Smooth muscle cell (in vitro differentiated cells): ENCODE measurements around the gene SHB. TPM values are rescaled to one million over a fixed set of nuclear protein-coding genes. Genes with fewer than 3 reads are reported as not detected.

Experiments used
- DNase-seq: peaks from one replicate; lab custom pipeline; 2025; ENCODE audit not compliant: unreplicated experiment; lab: John Stamatoyannopoulos, UW
- H2AFZ ChIP-seq: fragments of 200-600 bp; sonication (generic); 2 replicates; pipeline ENCODE4 v1.6.0; 2016; ENCODE audit warnings: antibody characterized with exemption, low read depth, mild to moderate bottlenecking
- H3F3A ChIP-seq: fragments of 200-600 bp; sonication (generic); 2 replicates; pipeline ENCODE4 v1.6.0; 2017; ENCODE audit warnings: antibody characterized with exemption, low read depth
- H3K27ac ChIP-seq: fragments of 200-600 bp; sonication (generic); 2 replicates; pipeline ENCODE4 v1.5.1; 2016; ENCODE audit warnings: low read depth, mild to moderate bottlenecking
- H3K27me3 ChIP-seq: fragments of 200-600 bp; sonication (generic); 2 replicates; pipeline ENCODE4 v1.6.1; 2016; ENCODE audit warnings: low read depth, mild to moderate bottlenecking
- H3K36me3 ChIP-seq: fragments of 200-600 bp; sonication (generic); 2 replicates; pipeline ENCODE4 v1.5.1; 2016; ENCODE audit warnings: low read depth
- H3K4me1 ChIP-seq: fragments of 200-600 bp; sonication (generic); 2 replicates; pipeline ENCODE4 v1.5.1; 2016; ENCODE audit warnings: low read depth
- H3K4me2 ChIP-seq: fragments of 200-600 bp; sonication (generic); 2 replicates; pipeline ENCODE4 v1.6.0; 2016; ENCODE audit warnings: mild to moderate bottlenecking
- H3K4me3 ChIP-seq: fragments of 200-600 bp; sonication (generic); 2 replicates; pipeline ENCODE4 v1.5.1; 2016; ENCODE audit warnings: mild to moderate bottlenecking
- H3K79me2 ChIP-seq: fragments of 200-600 bp; sonication (generic); 2 replicates; pipeline ENCODE4 v1.6.0; 2016; ENCODE audit warnings: low read depth, mild to moderate bottlenecking
- H3K9ac ChIP-seq: fragments of 200-600 bp; sonication (generic); 2 replicates; pipeline ENCODE4 v1.6.0; 2016; ENCODE audit warnings: low read depth
- H3K9me3 ChIP-seq: fragments of 200-600 bp; sonication (generic); replicated peaks from 2 replicates; pipeline ENCODE4 v1.5.1; 2016; ENCODE audit warnings: low read depth
- H4K20me1 ChIP-seq: fragments of 200-600 bp; sonication (generic); 2 replicates; pipeline ENCODE4 v1.6.0; 2016; ENCODE audit warnings: low read depth
- CTCF ChIP-seq: fragments of 200-600 bp; sonication (generic); IDR thresholded peaks from 2 replicates; pipeline ENCODE4 v1.5.1; 2017; ENCODE audit warnings: borderline replicate concordance, mild to moderate bottlenecking, antibody characterized with exemption; ENCODE audit not compliant: insufficient read depth, poor library complexity, severe bottlenecking
- WGBS: methylation state at CpG from one replicate; pipeline ENCODE4 v1.1.7; 2016; ENCODE audit warnings: low lambda C conversion rate; 5-methylcytosine and 5-hydroxymethylcytosine counted together
- polyA plus RNA-seq: library from polyadenylated mRNA; unstranded; fragments of >200 nt; fragmentation: Nextera tagmentation; extraction: Ambion mirVana; gene quantifications from 2 replicates; pipeline ENCODE4 v1.2.1, GENCODE V29; 2016
- total RNA-seq: library from RNA; depleted of rRNA; stranded (reverse); fragments of >200 nt; gene quantifications from 2 replicates; pipeline ENCODE4 v1.2.3, GENCODE V29; 2014

The SHB gene
- total and polyA plus RNA-seq, 2 experiments from 2014 or later = 16.4 to 32.4 TPM

GRCh38 chr9:37920471-37921167 is 148.4 kb downstream of the SHB start:
- Histone ChIP-seq H3K4me3 (no peak overlapping the region), H4K20me1 (no peaks in the 10 kb centered on the region), H3K36me3 (peaks cover 3% of the 10 kb centered on the region), H3K4me1 (peaks cover 36% of the 10 kb centered on the region), H3K79me2 (peaks cover 2% of the 10 kb centered on the region), H3F3A (no peaks in the 10 kb centered on the region), H3K9ac (no peak overlapping the region), H3K27me3 (no peaks in the 10 kb centered on the region), H3K27ac (no peak overlapping the region), H3K4me2 (no peak overlapping the region), H3K9me3 (no peaks in the 10 kb centered on the region), H2AFZ (no peak overlapping the region)
- no peak for DNase-seq
- TF ChIP-seq CTCF = no peak
- WGBS = 72% methylated on average over 5 of the region's 5 CpGs

- Histone ChIP-seq H3K27me3 (no peaks in the 10 kb centered on the region), H3K79me2 (peaks cover 2% of the 10 kb centered on the region), H2AFZ (no peak overlapping the region), H3K4me3 (no peak overlapping the region), H3K9ac (no peak overlapping the region), H3K4me1 (peaks cover 36% of the 10 kb centered on the region), H4K20me1 (no peaks in the 10 kb centered on the region), H3K4me2 (no peak overlapping the region), H3K9me3 (no peaks in the 10 kb centered on the region), H3K36me3 (peaks cover 3% of the 10 kb centered on the region), H3K27ac (no peak overlapping the region), H3F3A (no peaks in the 10 kb centered on the region)
- DNase-seq = no peak
- WGBS = 97% methylated on average over 6 of the region's 6 CpGs
- no peak for TF ChIP-seq CTCF
Observed at GRCh38 chr9:37919956-37920335, 149.1 kb downstream of the SHB start.

- Histone ChIP-seq H3K9ac (no peak overlapping the region), H3K4me3 (no peak overlapping the region), H2AFZ (no peak overlapping the region), H3K9me3 (no peaks in the 10 kb centered on the region), H3K36me3 (peaks cover 3% of the 10 kb centered on the region), H3F3A (no peaks in the 10 kb centered on the region), H4K20me1 (no peaks in the 10 kb centered on the region), H3K27me3 (no peaks in the 10 kb centered on the region), H3K4me1 (peaks cover 36% of the 10 kb centered on the region), H3K79me2 (no peaks in the 10 kb centered on the region), H3K4me2 (no peak overlapping the region), H3K27ac (no peak overlapping the region)
- DNase-seq = no peak
- TF ChIP-seq CTCF = no peak
- 94% methylated on average over 16 of the region's 16 CpGs for WGBS
Observed at GRCh38 chr9:37919246-37919955, 149.6 kb downstream of the SHB start.
